H1 (cell line): Measurements from ENCODE around the gene SH3TC2. TPM values are rescaled to one million over a fixed set of nuclear protein-coding genes. Genes with fewer than 3 reads are reported as not detected.

Experiments used
- CTCF ChIA-PET: fragments of 300-600 bp; sonication (Branson Sonifier 250); formaldehyde crosslinking; loops from one replicate; lab custom pipeline; 2021; ENCODE audit not compliant: partially characterized antibody; lab: Charles Lee
- POLR2A ChIA-PET: fragments of 300-600 bp; sonication (Branson Sonifier 250); formaldehyde crosslinking; loops from one replicate; lab custom pipeline; 2021; ENCODE audit warnings: inconsistent platforms; ENCODE audit not compliant: partially characterized antibody; lab: Charles Lee
- DNase-seq, 2 experiments: peaks; one replicate each; pipeline versions ENCODE4 v3.0.0 to v3.0.0-alpha.2; 2010 to 2022; ENCODE audit warnings: low spot score in 2 of 2, low read depth in 1 of 2, mixed read lengths in 1 of 2
- FAIRE-seq: peaks from 2 replicates; lab custom pipeline; 2011; peaks lifted over from hg19 to GRCh38; lab: Jason Lieb, UNC
- H2AFZ ChIP-seq: 2 replicates; pipeline ENCODE4 v1.8.1; 2012; ENCODE audit warnings: low read length, inconsistent platforms
- H2AK5ac ChIP-seq: 2 replicates; pipeline ENCODE4 v1.6.1; 2013; ENCODE audit warnings: low read depth, low read length
- H2BK120ac ChIP-seq: replicated peaks from 2 replicates; pipeline ENCODE3; 2013; ENCODE audit warnings: low read depth, low read length, inconsistent platforms
- H2BK12ac ChIP-seq: 2 replicates; pipeline ENCODE4 v1.6.1; 2013; ENCODE audit warnings: low read depth, low read length
- H2BK15ac ChIP-seq: 2 replicates; pipeline ENCODE4 v1.6.1; 2013; ENCODE audit warnings: low read length
- H2BK20ac ChIP-seq: 2 replicates; pipeline ENCODE4 v1.6.1; 2013; ENCODE audit warnings: low read length
- H2BK5ac ChIP-seq: 2 replicates; pipeline ENCODE4 v1.6.1; 2013; ENCODE audit warnings: low read depth, low read length
- H3K14ac ChIP-seq: 2 replicates; pipeline ENCODE4 v1.6.1; 2013; ENCODE audit warnings: inconsistent platforms; ENCODE audit not compliant: insufficient read length
- H3K18ac ChIP-seq: 2 replicates; pipeline ENCODE4 v1.6.1; 2013; ENCODE audit warnings: low read length; ENCODE audit errors: extremely low read depth
- H3K23ac ChIP-seq: 2 replicates; pipeline ENCODE4 v1.6.1; 2013; ENCODE audit warnings: inconsistent platforms; ENCODE audit not compliant: insufficient read length
- H3K23me2 ChIP-seq: 2 replicates; pipeline ENCODE4 v1.6.1; 2013; ENCODE audit warnings: low read depth, low read length
- H3K27ac ChIP-seq: 2 replicates; pipeline ENCODE4 v1.6.1; 2011; ENCODE audit warnings: low read depth, low read length, inconsistent platforms
- H3K27me3 ChIP-seq, 4 experiments: replicated peaks in 1 of 4; 1 replicate in 1 of 4; 2 replicates in 3 of 4; pipeline versions ENCODE4 v1.6.1 to v1.8.1; 2011 to 2013; ENCODE audit warnings: low read length in 3 of 4, mild to moderate bottlenecking in 3 of 4, inconsistent platforms in 2 of 4, mixed read lengths in 2 of 4, moderate library complexity in 1 of 4; ENCODE audit not compliant: control insufficient read depth in 3 of 4, insufficient read depth in 3 of 4; ENCODE audit errors: extremely low read depth in 1 of 4
- H3K36me3 ChIP-seq, 4 experiments: 2 replicates each; pipeline versions ENCODE4 v1.6.1 to v1.8.1; 2011 to 2013; ENCODE audit warnings: mild to moderate bottlenecking in 4 of 4, low read length in 3 of 4, moderate library complexity in 2 of 4, control low read depth in 1 of 4, inconsistent platforms in 1 of 4; ENCODE audit not compliant: insufficient read depth in 4 of 4, control insufficient read depth in 2 of 4
- H3K4ac ChIP-seq: replicated peaks from 2 replicates; pipeline ENCODE3; 2013; ENCODE audit warnings: low read length, low read depth, mixed read lengths, inconsistent platforms; ENCODE audit not compliant: insufficient read length
- H3K4me1 ChIP-seq, 4 experiments: replicated peaks in 1 of 4; 1 replicate in 1 of 4; 2 replicates in 3 of 4; pipeline versions ENCODE4 v1.6.1 to v1.8.1; 2011 to 2013; ENCODE audit warnings: low read length in 3 of 4, inconsistent platforms in 2 of 4, mixed read lengths in 1 of 4; ENCODE audit not compliant: insufficient read depth in 4 of 4, control insufficient read depth in 3 of 4
- H3K4me2 ChIP-seq, 2 experiments: 2 replicates each; pipeline versions ENCODE4 v1.6.1 to v1.8.1; 2011 to 2013; ENCODE audit warnings: low read depth in 2 of 2, low read length in 2 of 2, control low read depth in 1 of 2, inconsistent platforms in 1 of 2, mild to moderate bottlenecking in 1 of 2; ENCODE audit not compliant: insufficient read depth in 1 of 2
- H3K4me3 ChIP-seq, 4 experiments: fragments of 200-600, 300-600 bp in 1 of 4; sonication (generic), shearing (Covaris generic), sonication (Bioruptor Twin) in 1 of 4; 2 replicates each; pipeline versions ENCODE4 v1.5.1 to v1.8.1; 2011 to 2016; ENCODE audit warnings: low read length in 4 of 4, low read depth in 3 of 4, control low read depth in 2 of 4, inconsistent platforms in 2 of 4, mild to moderate bottlenecking in 2 of 4, mixed read lengths in 1 of 4, moderate library complexity in 1 of 4; ENCODE audit not compliant: insufficient read depth in 2 of 4; ENCODE audit errors: extremely low read depth in 1 of 4
- H3K56ac ChIP-seq: replicated peaks from 2 replicates; pipeline ENCODE3; 2013; ENCODE audit warnings: low read depth, mild to moderate bottlenecking, mixed read lengths, low read length, inconsistent platforms; ENCODE audit not compliant: insufficient read length
- H3K79me1 ChIP-seq: 2 replicates; pipeline ENCODE4 v1.6.1; 2013; ENCODE audit warnings: low read depth, low read length, control low read depth
- H3K79me2 ChIP-seq, 2 experiments: 2 replicates each; pipeline versions ENCODE4 v1.6.1 to v1.8.1; 2012 to 2013; ENCODE audit warnings: low read length in 2 of 2, mild to moderate bottlenecking in 2 of 2, inconsistent platforms in 1 of 2; ENCODE audit not compliant: insufficient read depth in 2 of 2, control insufficient read depth in 1 of 2
- H3K9ac ChIP-seq, 4 experiments: replicated peaks in 1 of 4; 1 replicate in 1 of 4; 2 replicates in 3 of 4; pipeline versions ENCODE4 v1.6.1 to v1.8.1; 2011 to 2013; ENCODE audit warnings: low read depth in 3 of 4, low read length in 3 of 4, control low read depth in 2 of 4, mild to moderate bottlenecking in 2 of 4, moderate library complexity in 2 of 4, inconsistent platforms in 1 of 4; ENCODE audit errors: extremely low read depth in 1 of 4
- H3K9me3 ChIP-seq, 2 experiments: 2 replicates each; pipeline versions ENCODE4 v1.6.1 to v1.8.1; 2012 to 2013; ENCODE audit warnings: mild to moderate bottlenecking in 2 of 2, moderate library complexity in 2 of 2, control low read depth in 1 of 2, inconsistent platforms in 1 of 2, low read depth in 1 of 2, low read length in 1 of 2, mixed read lengths in 1 of 2; ENCODE audit not compliant: insufficient read depth in 2 of 2
- H4K20me1 ChIP-seq, 2 experiments: replicated peaks in 1 of 2; 2 replicates each; pipeline versions ENCODE3 to v1.8.1; 2011 to 2013; ENCODE audit warnings: inconsistent platforms in 2 of 2, low read length in 2 of 2, mild to moderate bottlenecking in 1 of 2; ENCODE audit not compliant: insufficient read depth in 2 of 2, control insufficient read depth in 1 of 2
- H4K5ac ChIP-seq: 2 replicates; pipeline ENCODE4 v1.6.1; 2013; ENCODE audit warnings: low read length, low read depth, mixed read lengths, inconsistent platforms; ENCODE audit not compliant: insufficient read length
- H4K8ac ChIP-seq: 2 replicates; pipeline ENCODE4 v1.8.0; 2013; ENCODE audit warnings: mild to moderate bottlenecking, moderate library complexity, low read length, inconsistent platforms; ENCODE audit not compliant: insufficient read depth; ENCODE audit errors: extremely low read depth
- H4K91ac ChIP-seq: replicated peaks from 2 replicates; pipeline ENCODE3; 2013; ENCODE audit warnings: low read length, mixed read lengths, inconsistent platforms; ENCODE audit not compliant: insufficient read length
- BRCA1 ChIP-seq: IDR thresholded peaks from 2 replicates; pipeline ENCODE4 v1.6.1; 2012; ENCODE audit warnings: low read depth, low read length, improper control_type of control experiment
- CEBPB ChIP-seq: IDR thresholded peaks from 2 replicates; pipeline ENCODE4 v1.6.1; 2012; ENCODE audit warnings: low read depth, low read length
- CHD1 ChIP-seq: IDR thresholded peaks from 2 replicates; pipeline ENCODE4 v1.6.1; 2012; ENCODE audit warnings: low read depth, low read length, improper control_type of control experiment
- E2F6 ChIP-seq: IDR thresholded peaks from 2 replicates; pipeline ENCODE4 v1.6.1; 2012; ENCODE audit warnings: inconsistent platforms
- KDM4A ChIP-seq: IDR thresholded peaks from one replicate; pipeline ENCODE4 v1.7.1; 2012; ENCODE audit warnings: low read depth, mild to moderate bottlenecking, moderate library complexity, low read length, inconsistent platforms; ENCODE audit not compliant: severe bottlenecking
- NRF1 ChIP-seq: IDR thresholded peaks from 2 replicates; pipeline ENCODE4 v1.6.1; 2011; ENCODE audit warnings: mild to moderate bottlenecking, low read depth, low read length, improper control_type of control experiment
- SIRT6 ChIP-seq: IDR thresholded peaks from one replicate; pipeline ENCODE4 v1.7.1; 2012; ENCODE audit warnings: low read length, inconsistent platforms
- SRF ChIP-seq: IDR thresholded peaks from 2 replicates; pipeline ENCODE4 v1.6.1; 2011; ENCODE audit warnings: mild to moderate bottlenecking, low read depth, low read length, moderate library complexity
- YY1 ChIP-seq: IDR thresholded peaks from 2 replicates; pipeline ENCODE4 v1.6.1; 2011; ENCODE audit warnings: low read depth, mild to moderate bottlenecking, low read length
- polyA plus RNA-seq, 7 experiments: library from polyadenylated mRNA; depleted of rRNA in 3 of 7; stranded (reverse) in 5 of 7; unstranded in 2 of 7; fragments of >200 nt in 5 of 7; fragments of 200-250 nt in 2 of 7; gene quantifications; 1 replicate in 5 of 7; 2 replicates in 1 of 7; 4 replicates in 1 of 7; pipeline versions ENCODE4 v1.2.1 to v1.2.3, GENCODE V29; 2011 to 2013; ENCODE audit warnings: missing spikeins in 2 of 7, mixed read lengths in 2 of 7
- total RNA-seq: library from RNA; stranded (reverse); fragmentation: NEBNext Ultra II Directional; extraction: Animal tissue kit (Norgen Biotek cat#: 25700); gene quantifications from 2 replicates; pipeline ENCODE4 v1.2.1, GENCODE V29; 2021

SH3TC2 gene
- total and polyA plus RNA-seq, 2 of the 8 experiments (the other 6 are each of a cell fraction or from before 2014, with no cell fraction given): 0.11 to 0.80 TPM

- H2AK5ac ChIP-seq: no peak overlapping the region
- no peaks in the 10 kb centered on the region for H3K79me2 ChIP-seq
- H3K4ac ChIP-seq: no peak overlapping the region
- ChIA-PET CTCF (interaction anchor here (1.2 to 3.0 kb wide), 3 partner anchors 9 to 314 kb away, joined by 7 to 11 read pairs (median 8); no protein-coding TSS in a partner anchor), POLR2A (no interaction called here)
- H2AFZ ChIP-seq: no peak overlapping the region
- no peak overlapping the region for H4K8ac ChIP-seq
- H2BK20ac ChIP-seq: no peak overlapping the region
- H3K9ac ChIP-seq: no peak overlapping the region
- H3K36me3 ChIP-seq: no peaks in the 10 kb centered on the region
- DNase-seq: no peak
- H2BK12ac ChIP-seq: no peak overlapping the region
- no peak overlapping the region for H2BK15ac ChIP-seq
- H3K56ac ChIP-seq: no peak overlapping the region
- H3K79me1 ChIP-seq: no peaks in the 10 kb centered on the region
- no peak overlapping the region for H3K27ac ChIP-seq
- H3K4me3 ChIP-seq: no peak overlapping the region
- H2BK120ac ChIP-seq: no peak overlapping the region
- H4K20me1 ChIP-seq: no peaks in the 10 kb centered on the region
- no peaks in the 10 kb centered on the region for H3K23me2 ChIP-seq
- H3K23ac ChIP-seq: no peak overlapping the region
- H3K18ac ChIP-seq: no peak overlapping the region
- no peak overlapping the region for H3K4me2 ChIP-seq
- H2BK5ac ChIP-seq: no peak overlapping the region
- no peaks in the 10 kb centered on the region for H3K4me1 ChIP-seq
- H3K9me3 ChIP-seq: no peaks in the 10 kb centered on the region
- H3K27me3 ChIP-seq: no peaks in the 10 kb centered on the region
- no peak overlapping the region for H3K14ac ChIP-seq
- H4K5ac ChIP-seq: no peak overlapping the region
- H4K91ac ChIP-seq: no peak overlapping the region
- FAIRE-seq: no peak
- TF ChIP-seq SRF: no peak
- no peak for TF ChIP-seq CEBPB
- TF ChIP-seq CHD1: no peak
- no peak for TF ChIP-seq SIRT6
- TF ChIP-seq YY1: no peak
- no peak for TF ChIP-seq BRCA1
- TF ChIP-seq NRF1: no peak
- no peak for TF ChIP-seq E2F6
- TF ChIP-seq KDM4A: no peak
These were observed 17.8 kb downstream of the SH3TC2 start for GRCh38 chr5:149045089-149045460.
